HG03135 (cell line): ENCODE data around the gene DGKZ.

Source experiments
- ATAC-seq: cut with Tn5 transposase; IDR thresholded peaks from one replicate; pipeline ENCODE4 v1.9.1; 2021; ENCODE audit warnings: mild to moderate bottlenecking, moderate library complexity; ENCODE audit not compliant: unreplicated experiment

The DGKZ gene

GRCh38 chr11:46343520-46343919, 3.7 kb upstream of the DGKZ start:
- no peak for ATAC-seq

- ATAC-seq, result no peak
These were observed 2.1 kb upstream of the DGKZ start for GRCh38 chr11:46345131-46345597.

GRCh38 chr11:46345881-46346484, 1.3 kb upstream of the DGKZ start:
- no peak for ATAC-seq

- ATAC-seq, result no peak
These were observed 511 bp downstream of the DGKZ start for GRCh38 chr11:46347637-46348311.

- no peak for ATAC-seq
These were observed 1.5 kb downstream of the DGKZ start for GRCh38 chr11:46348566-46349401.

- no peak for ATAC-seq
These were observed 3.4 kb downstream of the DGKZ start for GRCh38 chr11:46350695-46351094.

- no peak for ATAC-seq
These were observed 3.9 kb downstream of the DGKZ start for GRCh38 chr11:46351148-46351547.

GRCh38 chr11:46351606-46352005, 4.3 kb downstream of the DGKZ start:
- ATAC-seq, result no peak

GRCh38 chr11:46352063-46352841, 5.0 kb downstream of the DGKZ start:
- ATAC-seq, result no peak

- no peak for ATAC-seq
These were observed 6.4 kb downstream of the DGKZ start for GRCh38 chr11:46353698-46354097.

- no peak for ATAC-seq
These were observed 9.7 kb downstream of the DGKZ start for GRCh38 chr11:46356924-46357482.

GRCh38 chr11:46357483-46357936, 10.2 kb downstream of the DGKZ start:
- no peak for ATAC-seq

GRCh38 chr11:46359953-46360352, 12.7 kb downstream of the DGKZ start:
- ATAC-seq, result no peak

GRCh38 chr11:46360878-46361277, 13.6 kb downstream of the DGKZ start:
- ATAC-seq, result no peak

- peak; percentile 85 for ATAC-seq
These were observed 14.3 kb downstream of the DGKZ start for GRCh38 chr11:46361283-46362155.

GRCh38 chr11:46362156-46363030, 15.1 kb downstream of the DGKZ start:
- no peak for ATAC-seq

- ATAC-seq, result no peak
These were observed 15.8 kb downstream of the DGKZ start for GRCh38 chr11:46363031-46363407.

- ATAC-seq, result no peak
These were observed 16.3 kb downstream of the DGKZ start for GRCh38 chr11:46363455-46364005.
